A549 (cell line): Measurements from ENCODE around the gene KLHL30. TPM values are rescaled to one million over a fixed set of nuclear protein-coding genes. Genes with fewer than 3 reads are reported as not detected.

ENCODE experiments used
- ATAC-seq, 2 experiments: fragments of 200-7000 bp in 1 of 2; fragments of >200 bp in 1 of 2; cut with Nextera tagmentation in 1 of 2; cut with Tn5 transposase in 1 of 2; 3 replicates each; pipeline versions ENCODE4 v1.8.0 to v1.9.1; 2018 to 2020; ENCODE audit warnings: mild to moderate bottlenecking in 1 of 2, moderate library complexity in 1 of 2
- CTCF ChIA-PET: fragments of 300-600 bp; sonication (Branson Sonifier 250); formaldehyde crosslinking; extraction: SDS; loops from one replicate; lab custom pipeline; 2021; ENCODE audit warnings: antibody characterized with exemption, inconsistent platforms; lab: Yijun Ruan, JAX
- POLR2A ChIA-PET: fragments of 350-600 bp; formaldehyde crosslinking; extraction: SDS; loops from one replicate; lab custom pipeline; 2021; ENCODE audit warnings: antibody characterized with exemption, inconsistent platforms; lab: Yijun Ruan, JAX
- DNase-seq, 2 experiments: peaks; one replicate each; pipeline versions ENCODE4 v3.0.0 to v3.0.0-alpha.2; 2011 to 2016; ENCODE audit warnings: low read depth in 1 of 2, low spot score in 1 of 2
- FAIRE-seq: peaks from 2 replicates; lab custom pipeline; 2011; peaks lifted over from hg19 to GRCh38; lab: Jason Lieb, UNC
- H3K27ac ChIP-seq, 2 experiments: fragments of >200 bp; sonication (Bioruptor Twin); formaldehyde crosslinking; 3 replicates each; pipeline ENCODE4 v1.5.1; 2016 to 2017
- H3K4me1 ChIP-seq: fragments of >200 bp; sonication (Bioruptor Twin); formaldehyde crosslinking; 3 replicates; pipeline ENCODE4 v1.6.1; 2016
- H3K4me2 ChIP-seq: fragments of >200 bp; sonication (Bioruptor Twin); formaldehyde crosslinking; 3 replicates; pipeline ENCODE4 v1.6.1; 2016
- H3K4me3 ChIP-seq: fragments of >200 bp; sonication (Bioruptor Twin); formaldehyde crosslinking; 3 replicates; pipeline ENCODE4 v1.5.1; 2016
- H3K9me3 ChIP-seq: fragments of >200 bp; sonication (Bioruptor Twin); formaldehyde crosslinking; 3 replicates; pipeline ENCODE4 v1.6.1; 2016
- ATOH8 ChIP-seq: fragments of 250-450 bp; sonication (Bioruptor Pico); IDR thresholded peaks from 2 replicates; pipeline ENCODE4 v1.5.0; 2020; ENCODE audit warnings: low read depth, mild to moderate bottlenecking, moderate library complexity
- BHLHE40 ChIP-seq: IDR thresholded peaks from 2 replicates; pipeline ENCODE4 v1.6.1; 2012; ENCODE audit warnings: low read depth, low read length, inconsistent platforms
- CEBPB ChIP-seq, 2 experiments: fragments of >200 bp in 1 of 2; sonication (Bioruptor Twin) in 1 of 2; formaldehyde crosslinking in 1 of 2; IDR thresholded peaks; 2 replicates each; pipeline ENCODE4 v1.6.1; 2012 to 2016
- EHF ChIP-seq: fragments of 250-450 bp; sonication (Bioruptor Pico); IDR thresholded peaks from 2 replicates; pipeline ENCODE4 v1.5.0; 2020; ENCODE audit warnings: mild to moderate bottlenecking
- EP300 ChIP-seq, 2 experiments: fragments of >200 bp; sonication (Bioruptor Twin); formaldehyde crosslinking; IDR thresholded peaks; 2 replicates in 1 of 2; 3 replicates in 1 of 2; pipeline ENCODE4 v1.6.1; 2016 to 2017
- FOSB ChIP-seq: fragments of 250-450 bp; sonication (Bioruptor Pico); IDR thresholded peaks from 2 replicates; pipeline ENCODE4 v1.5.0; 2020; ENCODE audit warnings: mild to moderate bottlenecking, moderate library complexity
- GATA3 ChIP-seq: IDR thresholded peaks from 2 replicates; pipeline ENCODE4 v1.6.1; 2012; ENCODE audit warnings: borderline replicate concordance
- HDAC2 ChIP-seq: fragments of 200-600 bp; sonication (generic); IDR thresholded peaks from 2 replicates; pipeline ENCODE4 v1.6.1; 2016
- HEYL ChIP-seq: fragments of 250-450 bp; sonication (Bioruptor Pico); IDR thresholded peaks from 2 replicates; pipeline ENCODE4 v1.8.0; 2021; ENCODE audit warnings: mild to moderate bottlenecking, moderate library complexity
- HOXA7 ChIP-seq: fragments of 250-450 bp; sonication (Bioruptor Pico); IDR thresholded peaks from 2 replicates; pipeline ENCODE4 v1.5.0; 2020; ENCODE audit warnings: mild to moderate bottlenecking, moderate library complexity
- HOXB5 ChIP-seq: fragments of 250-450 bp; sonication (Bioruptor Pico); IDR thresholded peaks from 2 replicates; pipeline ENCODE4 v1.5.0; 2020; ENCODE audit warnings: mild to moderate bottlenecking, moderate library complexity
- JUNB ChIP-seq: fragments of >200 bp; sonication (Bioruptor Twin); formaldehyde crosslinking; IDR thresholded peaks from 2 replicates; pipeline ENCODE4 v1.6.1; 2016
- KDM1A ChIP-seq: fragments of 200-600 bp; sonication (generic); IDR thresholded peaks from 2 replicates; pipeline ENCODE4 v1.6.1; 2016; ENCODE audit warnings: low read depth, mild to moderate bottlenecking
- KDM5A ChIP-seq: fragments of 200-600 bp; sonication (generic); IDR thresholded peaks from 2 replicates; pipeline ENCODE4 v1.6.1; 2016; ENCODE audit warnings: antibody characterized with exemption, mild to moderate bottlenecking
- MAX ChIP-seq: IDR thresholded peaks from 2 replicates; pipeline ENCODE4 v1.6.1; 2012
- MAZ ChIP-seq: fragments of 150-350 bp; IDR thresholded peaks from 2 replicates; pipeline ENCODE4 v1.6.1; 2014; ENCODE audit warnings: antibody characterized with exemption, low read depth, low read length, borderline replicate concordance
- MYC ChIP-seq: IDR thresholded peaks from 2 replicates; pipeline ENCODE4 v1.6.1; 2012; ENCODE audit warnings: mild to moderate bottlenecking, inconsistent platforms, low read length, improper control_type of control experiment, borderline replicate concordance
- NFE2L2 ChIP-seq: fragments of 150-350 bp; conservative IDR thresholded peaks from 2 replicates; pipeline ENCODE4 v1.6.1; 2014; ENCODE audit warnings: low read length
- NPAS2 ChIP-seq: fragments of 250-450 bp; sonication (Bioruptor Pico); IDR thresholded peaks from 2 replicates; pipeline ENCODE4 v1.8.0; 2022; ENCODE audit warnings: mild to moderate bottlenecking, moderate library complexity, borderline replicate concordance
- NR3C1 ChIP-seq: fragments of >200 bp; sonication (Bioruptor Twin); formaldehyde crosslinking; IDR thresholded peaks from 3 replicates; pipeline ENCODE4 v1.6.1; 2017
- PBX3 ChIP-seq: IDR thresholded peaks from 2 replicates; pipeline ENCODE4 v1.6.1; 2012
- RARB ChIP-seq: fragments of 250-450 bp; sonication (Bioruptor Pico); IDR thresholded peaks from 2 replicates; pipeline ENCODE4 v1.8.0; 2021; ENCODE audit warnings: mild to moderate bottlenecking, moderate library complexity
- RCOR1 ChIP-seq: fragments of 150-350 bp; IDR thresholded peaks from 2 replicates; pipeline ENCODE4 v1.6.1; 2014; ENCODE audit warnings: antibody characterized with exemption, low read length, low read depth
- RNF2 ChIP-seq: fragments of 200-600 bp; sonication (generic); IDR thresholded peaks from 2 replicates; pipeline ENCODE4 v1.6.1; 2016; ENCODE audit warnings: low read depth, mild to moderate bottlenecking, antibody characterized with exemption, moderate library complexity, borderline replicate concordance
- SMC3 ChIP-seq: fragments of >200 bp; sonication (Bioruptor Twin); formaldehyde crosslinking; IDR thresholded peaks from 3 replicates; pipeline ENCODE4 v1.6.1; 2018; ENCODE audit warnings: inconsistent platforms
- SREBF2 ChIP-seq: fragments of 450-650 bp; IDR thresholded peaks from 2 replicates; pipeline ENCODE4 v1.6.1; 2014; ENCODE audit warnings: mild to moderate bottlenecking, moderate library complexity
- TP53 ChIP-seq: fragments of 250-450 bp; sonication (Bioruptor Pico); IDR thresholded peaks from 2 replicates; pipeline ENCODE4 v1.5.0; 2021; ENCODE audit warnings: mild to moderate bottlenecking, moderate library complexity
- ZNF302 ChIP-seq: fragments of 250-450 bp; sonication (Bioruptor Pico); IDR thresholded peaks from 2 replicates; pipeline ENCODE4 v1.9.0; 2021; ENCODE audit warnings: inconsistent platforms, mild to moderate bottlenecking, moderate library complexity
- WGBS: methylation state at CpG from one replicate; pipeline ENCODE4 v1.1.6; 2017; ENCODE audit errors: missing lambda C conversion rate; 5-methylcytosine and 5-hydroxymethylcytosine counted together
- polyA plus RNA-seq, 4 experiments: library from polyadenylated mRNA; depleted of rRNA in 3 of 4; stranded (reverse); fragments of >200 nt; fragmentation: RNase III in 1 of 4; extraction: RNeasy Plus Mini Kit Qiagen cat#74134 plus additional on column Dnase treatment in 1 of 4; gene quantifications; 2 replicates in 3 of 4; 3 replicates in 1 of 4; pipeline ENCODE4 v1.2.3, GENCODE V29; 2011 to 2017
- TF ChIP-seq, protein P1 (sequence below): fragments of >200 bp; sonication (Bioruptor Twin); formaldehyde crosslinking; IDR thresholded peaks from 3 replicates; pipeline ENCODE4 v1.5.1; 2016
- TF ChIP-seq, protein P2 (sequence below): fragments of >200 bp; sonication (Bioruptor Twin); formaldehyde crosslinking; IDR thresholded peaks from 2 replicates; pipeline ENCODE4 v1.6.1; 2016
- TF ChIP-seq, protein P3 (sequence below): fragments of 450-650 bp; IDR thresholded peaks from 2 replicates; pipeline ENCODE4 v1.6.1; 2014; ENCODE audit warnings: antibody characterized with exemption
- TF ChIP-seq, protein P4 (sequence below): IDR thresholded peaks from 2 replicates; pipeline ENCODE4 v1.6.1; 2012; ENCODE audit warnings: low read depth, borderline replicate concordance

KLHL30 gene
- polyA plus RNA-seq, 2 of the 4 experiments (the other 2 are of a cell fraction) = 0.04 TPM

GRCh38 chr2:238123218-238123971, 15.1 kb upstream of the KLHL30 start:
- ChIA-PET POLR2A (no interaction called here), CTCF (no interaction called here)
- no peak for FAIRE-seq

GRCh38 chr2:238123991-238124470, 14.4 kb upstream of the KLHL30 start:
- FAIRE-seq (no peak), ATAC-seq (no peak), DNase-seq (no peak)
- Histone ChIP-seq H3K4me1 (no peaks in the 10 kb centered on the region), H3K9me3 (no peaks in the 10 kb centered on the region), H3K27ac (no peak overlapping the region), H3K4me2 (no peak overlapping the region), H3K4me3 (no peak overlapping the region)
- POLR2A ChIA-PET = no interaction called here
- 51% methylated on average over 13 of the region's 14 CpGs for WGBS
- no peak for TF ChIP-seq HDAC2
- TF ChIP-seq RNF2 = no peak
- TF ChIP-seq TP53 (CRISPR knock-in tag) = no peak
- no peak for TF ChIP-seq NR3C1
- TF ChIP-seq JUNB = no peak
- TF ChIP-seq, protein P1, sequence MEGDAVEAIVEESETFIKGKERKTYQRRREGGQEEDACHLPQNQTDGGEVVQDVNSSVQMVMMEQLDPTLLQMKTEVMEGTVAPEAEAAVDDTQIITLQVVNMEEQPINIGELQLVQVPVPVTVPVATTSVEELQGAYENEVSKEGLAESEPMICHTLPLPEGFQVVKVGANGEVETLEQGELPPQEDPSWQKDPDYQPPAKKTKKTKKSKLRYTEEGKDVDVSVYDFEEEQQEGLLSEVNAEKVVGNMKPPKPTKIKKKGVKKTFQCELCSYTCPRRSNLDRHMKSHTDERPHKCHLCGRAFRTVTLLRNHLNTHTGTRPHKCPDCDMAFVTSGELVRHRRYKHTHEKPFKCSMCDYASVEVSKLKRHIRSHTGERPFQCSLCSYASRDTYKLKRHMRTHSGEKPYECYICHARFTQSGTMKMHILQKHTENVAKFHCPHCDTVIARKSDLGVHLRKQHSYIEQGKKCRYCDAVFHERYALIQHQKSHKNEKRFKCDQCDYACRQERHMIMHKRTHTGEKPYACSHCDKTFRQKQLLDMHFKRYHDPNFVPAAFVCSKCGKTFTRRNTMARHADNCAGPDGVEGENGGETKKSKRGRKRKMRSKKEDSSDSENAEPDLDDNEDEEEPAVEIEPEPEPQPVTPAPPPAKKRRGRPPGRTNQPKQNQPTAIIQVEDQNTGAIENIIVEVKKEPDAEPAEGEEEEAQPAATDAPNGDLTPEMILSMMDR = no peak
- TF ChIP-seq EP300 (IDR thresholded peaks at IDR 0.05) = no peak
- TF ChIP-seq GATA3 = no peak
- no peak for TF ChIP-seq HEYL
- no peak for TF ChIP-seq NPAS2 (CRISPR knock-in tag)
- TF ChIP-seq MYC = no peak
- TF ChIP-seq SMC3 = no peak
- no peak for TF ChIP-seq ATOH8 (CRISPR knock-in tag)
- no peak for TF ChIP-seq KDM5A
- no peak for TF ChIP-seq BHLHE40
- CTCF ChIA-PET = interaction anchor here (1.1 kb wide), 1 partner anchor 9 kb away, joined by 3 read pairs; no protein-coding TSS in a partner anchor

More at GRCh38 chr2:238123218-238123971, 15.1 kb upstream of the KLHL30 start:
- 55% methylated on average over 14 of the region's 22 CpGs for WGBS
- Histone ChIP-seq H3K4me2 (no peak overlapping the region), H3K4me1 (no peaks in the 10 kb centered on the region), H3K9me3 (no peaks in the 10 kb centered on the region), H3K4me3 (no peak overlapping the region), H3K27ac (no peak overlapping the region)
- ATAC-seq = no peak
- DNase-seq = no peak
- TF ChIP-seq HOXA7 (no peak), EHF (CRISPR knock-in tag) (no peak), ZNF302 (CRISPR knock-in tag) (no peak), HOXB5 (no peak), SREBF2 (no peak), NR3C1 (no peak), MYC (no peak), PBX3 (no peak), MAZ (no peak), CEBPB (IDR thresholded peaks at IDR 0.05) (no peak), NFE2L2 (no peak), FOSB (CRISPR knock-in tag) (no peak), RARB (CRISPR knock-in tag) (no peak), MAX (no peak), KDM1A (no peak), RCOR1 (no peak)
- TF ChIP-seq, protein P2, sequence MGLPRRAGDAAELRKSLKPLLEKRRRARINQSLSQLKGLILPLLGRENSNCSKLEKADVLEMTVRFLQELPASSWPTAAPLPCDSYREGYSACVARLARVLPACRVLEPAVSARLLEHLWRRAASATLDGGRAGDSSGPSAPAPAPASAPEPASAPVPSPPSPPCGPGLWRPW = no peak
- TF ChIP-seq, protein P3, sequence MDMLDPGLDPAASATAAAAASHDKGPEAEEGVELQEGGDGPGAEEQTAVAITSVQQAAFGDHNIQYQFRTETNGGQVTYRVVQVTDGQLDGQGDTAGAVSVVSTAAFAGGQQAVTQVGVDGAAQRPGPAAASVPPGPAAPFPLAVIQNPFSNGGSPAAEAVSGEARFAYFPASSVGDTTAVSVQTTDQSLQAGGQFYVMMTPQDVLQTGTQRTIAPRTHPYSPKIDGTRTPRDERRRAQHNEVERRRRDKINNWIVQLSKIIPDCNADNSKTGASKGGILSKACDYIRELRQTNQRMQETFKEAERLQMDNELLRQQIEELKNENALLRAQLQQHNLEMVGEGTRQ = no peak
- TF ChIP-seq, protein P4, sequence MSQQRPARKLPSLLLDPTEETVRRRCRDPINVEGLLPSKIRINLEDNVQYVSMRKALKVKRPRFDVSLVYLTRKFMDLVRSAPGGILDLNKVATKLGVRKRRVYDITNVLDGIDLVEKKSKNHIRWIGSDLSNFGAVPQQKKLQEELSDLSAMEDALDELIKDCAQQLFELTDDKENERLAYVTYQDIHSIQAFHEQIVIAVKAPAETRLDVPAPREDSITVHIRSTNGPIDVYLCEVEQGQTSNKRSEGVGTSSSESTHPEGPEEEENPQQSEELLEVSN = no peak
